ENCODE data around the gene THAP4.

- no peak for TF ChIP-seq POLR2A (IDR thresholded peaks at IDR 0.05)
- TF ChIP-seq CTCF (IDR thresholded peaks at IDR 0.05), result no peak
Measured at GRCh38 chr2:241665731-241666440, 28.9 kb upstream of the THAP4 start.

All from body of pancreas (tissue), 4 donors.